NCI-H1694 treated with DMSO at 0.1 percent for 48 hours (cell line): ENCODE data around the gene KCNJ18.
"Not testable (repeated sequence)": the region's sequence is repeated elsewhere in the genome, so short reads cannot be mapped to it uniquely, and the experiment has no call there.

Source experiments
- DNase-seq: peaks from one replicate; lab custom pipeline; 2025; lab: John Stamatoyannopoulos, UW

KCNJ18 gene

GRCh38 chr17:21731076-21731475 is 38.8 kb downstream of the KCNJ18 start:
- not testable (repeated sequence) for DNase-seq

DNA sequence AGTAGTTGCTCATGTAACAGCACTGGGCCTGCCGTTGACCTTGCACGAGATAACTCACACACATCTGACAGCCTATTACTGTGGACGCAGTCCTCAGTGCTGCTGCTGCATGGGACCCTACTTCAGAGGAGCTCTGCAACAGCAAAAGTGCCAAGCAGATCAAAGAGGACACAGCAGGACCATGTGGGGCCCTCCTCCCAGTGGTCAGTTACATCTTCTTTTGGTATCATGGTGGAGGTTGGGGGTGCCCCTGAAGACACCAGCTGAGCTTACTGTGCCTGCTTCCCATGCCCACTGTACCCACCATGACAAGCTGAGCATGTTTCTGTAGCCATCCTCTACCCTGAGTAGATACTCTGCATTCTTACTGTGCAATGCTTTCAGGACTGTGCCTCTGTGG is 41.6 kb downstream of the KCNJ18 start:
- not testable (repeated sequence) for DNase-seq

DNA sequence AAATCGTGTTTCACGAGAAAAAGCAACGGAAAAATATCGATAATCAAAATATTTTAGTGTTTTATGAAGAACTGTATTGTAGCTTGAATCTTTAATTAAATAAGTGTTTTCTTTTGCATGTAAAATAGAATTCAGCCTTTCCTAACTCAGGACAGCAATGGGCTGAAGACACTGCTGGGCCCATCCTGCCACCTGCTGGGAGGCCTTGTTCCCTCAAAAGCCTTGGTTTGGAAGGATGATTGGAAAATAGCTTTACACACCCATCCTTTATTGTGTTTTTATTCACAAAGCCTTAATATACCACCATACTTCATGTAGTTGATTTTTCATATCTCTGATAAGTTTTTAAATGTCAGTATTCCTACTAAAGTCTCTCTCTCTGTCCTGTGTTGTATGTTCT is 43.5 kb downstream of the KCNJ18 start:
- not testable (repeated sequence) for DNase-seq

DNA sequence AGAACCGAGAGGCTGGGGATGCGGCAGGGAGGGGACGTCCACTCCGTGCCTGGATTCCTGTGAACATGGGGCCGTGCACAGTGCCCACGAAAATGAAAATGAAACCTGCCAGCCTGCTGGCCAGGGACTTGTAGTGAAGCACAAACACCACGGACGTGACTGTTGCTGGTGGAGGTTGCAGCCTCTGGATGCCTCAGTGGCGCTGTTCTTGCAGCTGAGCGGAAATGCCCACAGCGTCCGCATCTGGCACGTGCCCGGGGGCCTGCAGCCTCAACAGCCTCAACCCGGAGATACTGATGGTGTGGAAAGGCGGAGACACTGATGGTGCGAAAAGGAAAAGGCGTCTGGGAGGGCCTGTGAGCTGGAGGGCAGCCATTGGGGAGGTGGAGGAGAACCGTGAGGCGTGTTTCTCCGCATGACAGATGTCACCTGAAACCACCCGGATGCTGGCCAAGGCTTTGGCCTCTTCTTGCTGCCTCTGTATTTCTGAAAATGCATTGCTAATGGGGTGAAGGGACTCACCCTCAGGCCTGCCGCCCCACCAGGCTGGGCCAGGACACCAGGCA is 44.8 kb downstream of the KCNJ18 start:
- DNase-seq, result not testable (repeated sequence)

- not testable (repeated sequence) for DNase-seq
Measured at GRCh38 chr17:21738241-21738640, 45.9 kb downstream of the KCNJ18 start.

GRCh38 chr17:21738877-21739474 is 46.7 kb downstream of the KCNJ18 start:
- DNase-seq, result not testable (repeated sequence)

DNA sequence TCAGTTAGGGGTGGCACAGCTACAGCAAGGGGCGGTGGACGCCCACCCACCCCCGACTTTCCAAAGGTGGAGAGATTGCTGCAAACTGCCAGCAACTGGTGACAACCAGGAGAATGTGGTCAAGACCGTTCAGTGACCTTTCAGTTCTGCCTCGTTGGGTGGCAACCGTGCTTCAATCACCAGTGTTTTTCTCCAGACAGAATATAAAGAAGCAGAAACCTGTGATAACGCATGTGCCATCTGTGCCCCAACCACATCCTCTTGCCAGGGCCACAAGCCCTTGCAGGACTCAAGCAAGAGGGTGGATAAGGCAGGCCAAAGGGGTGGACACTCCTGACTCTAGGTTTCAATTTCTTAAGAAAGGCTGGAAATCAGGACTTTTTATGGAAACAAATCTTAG is 47.2 kb downstream of the KCNJ18 start:
- DNase-seq, result not testable (repeated sequence)

- DNase-seq, result not testable (repeated sequence)
Measured at GRCh38 chr17:21740836-21741235, 48.5 kb downstream of the KCNJ18 start.

GRCh38 chr17:21741520-21741919 is 49.2 kb downstream of the KCNJ18 start:
- DNase-seq, result not testable (repeated sequence)

GRCh38 chr17:21742326-21742725 is 50.0 kb downstream of the KCNJ18 start:
- DNase-seq, result no peak

DNA sequence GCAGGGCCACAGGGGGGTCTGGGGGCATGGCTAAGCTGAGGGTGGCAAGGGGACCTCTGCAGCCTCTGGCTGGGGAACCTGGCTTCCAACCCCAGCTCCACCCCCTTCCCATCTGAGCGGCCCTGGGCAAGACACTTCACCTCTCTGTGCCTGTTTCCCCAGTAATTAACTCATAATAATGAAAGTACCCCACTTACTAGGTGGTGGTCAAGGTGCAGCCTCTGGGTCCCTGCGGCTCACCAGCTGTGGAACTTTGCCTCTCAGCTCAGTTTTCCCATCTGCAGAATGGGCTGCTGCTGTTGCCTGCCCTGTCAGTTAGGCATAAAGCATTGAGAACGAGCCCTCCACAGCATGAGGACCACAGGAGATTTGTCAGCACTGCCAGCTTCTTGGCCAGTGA is 51.8 kb downstream of the KCNJ18 start:
- not testable (repeated sequence) for DNase-seq

DNA sequence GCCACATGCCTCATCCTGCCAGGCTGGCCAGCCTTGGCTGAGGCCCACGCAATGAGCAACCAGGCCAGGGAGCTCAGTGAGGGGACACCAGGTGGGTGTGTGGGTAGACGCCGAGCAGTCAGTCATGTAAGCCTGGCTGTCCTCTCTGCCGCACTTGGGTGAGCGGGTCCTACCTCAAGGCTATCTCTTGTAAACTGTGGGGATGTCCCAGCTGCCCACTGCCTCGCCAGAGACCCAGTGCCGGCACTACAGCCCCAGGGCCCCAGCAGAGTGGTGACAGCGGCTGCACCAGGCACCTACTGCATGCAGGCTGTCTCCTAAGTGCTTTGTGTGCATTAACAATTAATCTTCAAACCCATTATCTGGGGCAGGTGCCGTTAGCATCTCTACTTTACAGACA is 52.3 kb downstream of the KCNJ18 start:
- not testable (repeated sequence) for DNase-seq

GRCh38 chr17:21745385-21746054 is 53.2 kb downstream of the KCNJ18 start:
- DNase-seq, result not testable (repeated sequence)

DNA sequence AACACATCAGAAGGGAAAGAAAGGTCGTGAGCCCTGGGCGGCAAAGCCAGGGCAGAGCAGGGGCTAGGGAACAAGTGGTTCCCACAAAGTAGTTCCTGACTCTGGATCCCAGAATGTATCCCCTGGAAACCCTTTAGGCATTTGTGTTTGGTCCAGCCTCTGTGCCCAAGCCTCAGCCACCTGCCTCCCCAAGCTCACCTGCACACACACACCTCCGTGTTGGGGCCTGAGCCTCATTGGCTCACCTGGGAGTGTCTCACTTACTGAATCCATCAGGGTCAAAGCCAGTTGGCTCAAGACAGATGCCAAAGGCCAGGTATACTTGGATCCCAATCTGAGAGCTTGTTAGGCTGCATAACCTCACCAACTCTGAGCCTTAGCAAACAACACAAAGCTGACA is 54.1 kb downstream of the KCNJ18 start:
- DNase-seq, result not testable (repeated sequence)

DNA sequence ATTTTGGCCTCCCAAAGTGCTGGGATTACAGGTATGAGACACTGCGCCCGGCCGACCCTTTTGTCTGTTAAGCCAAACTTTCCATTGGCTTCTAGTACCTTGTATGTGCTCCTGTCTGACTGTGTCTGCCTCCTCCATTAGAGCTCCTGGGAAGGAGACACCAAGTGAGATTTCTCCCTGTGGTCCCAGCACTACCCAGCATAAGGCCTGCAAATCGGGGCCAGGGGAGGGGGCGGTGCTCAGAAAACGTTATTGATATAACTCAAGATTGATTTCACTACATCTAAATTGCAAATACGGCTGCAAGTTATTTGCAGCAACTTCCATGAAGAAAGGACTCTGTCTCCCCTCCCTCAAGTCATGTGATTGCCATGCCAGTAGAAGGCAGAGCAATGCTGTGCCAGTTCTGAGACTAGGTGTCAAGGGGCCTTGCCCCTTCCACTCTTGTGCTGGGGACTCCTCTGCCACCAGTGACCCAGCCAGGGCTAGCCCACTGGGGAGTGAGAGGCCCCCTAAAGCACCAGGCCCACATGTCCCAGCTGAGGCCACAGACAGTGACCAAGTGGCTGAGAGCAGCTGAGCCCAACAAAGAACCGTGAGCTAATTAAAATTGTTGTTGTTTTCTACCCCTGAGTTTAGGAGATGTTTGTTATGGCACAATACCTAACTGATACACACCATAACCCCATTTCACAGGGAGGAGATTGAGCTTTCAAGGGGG is 55.0 kb downstream of the KCNJ18 start:
- not testable (repeated sequence) for DNase-seq

DNA sequence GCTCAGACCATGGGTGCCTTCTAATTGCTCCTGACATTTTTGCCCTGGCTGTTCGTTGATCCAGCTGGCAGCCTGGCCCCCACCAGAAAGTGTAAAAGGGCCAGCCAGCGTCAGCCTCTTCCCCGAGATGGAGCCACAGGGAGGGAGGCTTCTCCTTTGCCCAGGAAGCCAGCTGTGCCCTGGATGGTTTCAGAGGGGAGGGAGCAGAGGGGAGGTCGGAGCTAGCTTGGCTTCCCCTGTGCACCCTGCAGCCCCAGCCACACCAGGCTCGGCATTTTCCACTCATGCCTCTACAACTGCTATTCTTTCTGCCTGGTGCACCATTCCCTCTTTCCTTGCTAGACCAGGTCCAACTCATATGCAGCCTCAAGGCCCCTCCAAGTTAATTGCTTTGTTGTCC is 56.4 kb downstream of the KCNJ18 start:
- DNase-seq, result not testable (repeated sequence)

GRCh38 chr17:21749696-21750531 is 57.6 kb downstream of the KCNJ18 start:
- not testable (repeated sequence) for DNase-seq

DNA sequence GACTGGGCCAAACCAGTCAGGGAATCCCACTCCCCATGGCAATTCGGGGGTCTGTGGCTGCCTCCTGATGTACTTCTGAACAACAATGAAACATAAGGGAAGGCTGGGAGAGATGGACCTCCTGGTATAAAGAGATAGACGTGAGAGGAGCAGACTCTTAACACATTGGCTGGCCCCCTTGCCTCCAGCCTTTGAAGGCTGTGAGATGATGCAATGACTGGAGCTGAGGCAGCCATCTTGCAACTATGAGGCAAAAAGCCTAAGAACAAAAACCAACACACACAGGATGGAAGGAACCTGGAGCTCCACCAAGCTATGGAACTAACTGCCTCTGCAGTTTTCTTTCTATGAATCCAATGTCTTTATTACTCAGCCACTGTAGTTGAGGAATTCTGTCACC is 58.8 kb downstream of the KCNJ18 start:
- DNase-seq, result not testable (repeated sequence)
